ENCODE data around the gene EEIG1. TPM values are rescaled to one million over a fixed set of nuclear protein-coding genes. Genes with fewer than 3 reads are reported as not detected.
A peak's percentile ranks its signal among the peaks of the same experiment; 100 is the strongest.

Gene EEIG1
- total and polyA plus RNA-seq, 2 of the 4 experiments (the other 2 are of a cell fraction): 1.1 to 23.2 TPM

DNA sequence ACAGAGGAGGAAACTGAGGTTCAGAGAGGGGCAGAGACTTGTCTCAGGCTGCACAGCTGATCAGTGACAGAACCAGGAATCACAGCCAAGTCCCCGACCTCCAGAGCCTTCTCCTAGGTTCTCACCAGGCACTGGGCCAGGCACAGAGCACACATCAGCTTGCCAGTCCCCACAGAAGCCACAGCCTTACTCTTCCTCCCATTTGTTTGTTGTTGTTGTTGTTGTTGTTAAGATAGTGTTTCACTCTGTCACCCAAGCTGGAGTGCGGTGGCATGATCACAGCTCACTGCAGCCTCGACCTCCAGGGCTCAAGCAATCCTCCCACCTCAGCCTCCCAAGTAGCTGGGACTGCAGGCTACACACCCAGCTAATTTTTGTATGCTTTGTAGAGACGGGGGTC lies 44.9 kb upstream of the EEIG1 start:
- 83% methylated on average over 1 of the region's 4 CpGs; no CpG with 5 or more reads in 1 of the 2 experiments for WGBS, 2 experiments (ENCODE audit: extremely low coverage in 2 of 2, insufficient read length in 1 of 2)
- no peak overlapping the region for H3K23ac ChIP-seq (ENCODE audit: low read depth, low read length)
- no peak overlapping the region for H3K9ac ChIP-seq (ENCODE audit: low read depth, low read length)
- H3K56ac ChIP-seq (ENCODE audit: extremely low read depth, insufficient read depth, low read length): no peak overlapping the region
- H4K91ac ChIP-seq (ENCODE audit: insufficient read depth, low read depth, low read length): no peak overlapping the region
- H3K79me1 ChIP-seq (ENCODE audit: low read depth in 1 of 2, low read length in 2 of 2): no peaks in the 10 kb centered on the region
- H3K27ac ChIP-seq (ENCODE audit: insufficient read depth, low read length): no peak overlapping the region
- no peak overlapping the region for H2BK5ac ChIP-seq (ENCODE audit: low read depth, low read length, poor library complexity, severe bottlenecking)
- no peak overlapping the region for H4K5ac ChIP-seq (ENCODE audit: low read depth, low read length)
- intact Hi-C loops (cut with micrococcal nuclease) (no loop called here), in situ Hi-C loops (cut with MboI; ENCODE audit: low sequenced_read_pairs) (no loop called here), dilution Hi-C loops (cut with HindIII; ENCODE audit: low sequenced_read_pairs, unreplicated experiment) (no loop called here)
- H3K18ac ChIP-seq (ENCODE audit: low read depth, low read length): no peak overlapping the region
- H3K4me3 ChIP-seq (ENCODE audit: insufficient read depth, low read depth, low read length): no peak overlapping the region
- no peaks in the 10 kb centered on the region for H3K36me3 ChIP-seq (ENCODE audit: control insufficient read depth, insufficient read depth, low read length)
- no peak overlapping the region for H3K14ac ChIP-seq (replicated peaks; ENCODE audit: low read depth, low read length)
- H2AK5ac ChIP-seq (ENCODE audit: low read depth, low read length): peak overlapping the region; percentile 0; the same call in 1 of the 2 replicates
- ATAC-seq (ENCODE audit: low read depth): no peak
- 0 out of 2 replicates have a peak, but pooled peaks cover 2% of the 10 kb centered on the region for H3K9me1 ChIP-seq (ENCODE audit: insufficient read depth, low read length)
- no peak overlapping the region for H3K4me2 ChIP-seq (ENCODE audit: low read depth, low read length)
- no peak overlapping the region for H3K4ac ChIP-seq (ENCODE audit: low read depth, low read length)
- BruUV-seq (replicated peaks): no TSS peak
- no peaks in the 10 kb centered on the region for H3K27me3 ChIP-seq (ENCODE audit: control insufficient read depth, insufficient read depth, low read length)
- H4K8ac ChIP-seq (ENCODE audit: low read depth in 2 of 2, low read length in 2 of 2): no peak overlapping the region
- peaks cover 4% of the 10 kb centered on the region; the same call in 1 of the 2 replicates for H3K4me1 ChIP-seq (ENCODE audit: control insufficient read depth, insufficient read depth, low read length)
- no peak overlapping the region for H2BK20ac ChIP-seq (ENCODE audit: low read depth, low read length)
- H2BK120ac ChIP-seq (ENCODE audit: low read depth, low read length): no peak overlapping the region
- H4K20me1 ChIP-seq (ENCODE audit: insufficient read depth, low read length): no peaks in the 10 kb centered on the region
- H2AK9ac ChIP-seq (replicated peaks; ENCODE audit: low read depth, low read length, poor library complexity): no peak overlapping the region
- ChIA-PET CTCF (no interaction called here), POLR2A (ENCODE audit: unreplicated experiment) (no interaction called here)
- TF ChIP-seq RAD21 (IDR thresholded peaks at IDR 0.05; ENCODE audit: low read length): no peak
- no peak for TF ChIP-seq RFX5 (IDR thresholded peaks at IDR 0.05; ENCODE audit: low read depth, low read length)
- TF ChIP-seq SMC3 (IDR thresholded peaks at IDR 0.05; ENCODE audit: low read depth, low read length): no peak
- TF ChIP-seq BHLHE40 (IDR thresholded peaks at IDR 0.05; ENCODE audit: low read depth, low read length): no peak
- TF ChIP-seq MAFK (IDR thresholded peaks at IDR 0.05; ENCODE audit: low read depth, low read length): no peak
- no peak for TF ChIP-seq MXI1 (IDR thresholded peaks at IDR 0.05; ENCODE audit: borderline replicate concordance, low read depth, low read length)
- no peak for TF ChIP-seq FOS (IDR thresholded peaks at IDR 0.05; ENCODE audit: low read depth, low read length)
- H3K9me3 ChIP-seq (ENCODE audit: control insufficient read depth, insufficient read depth, low read length): no peaks in the 10 kb centered on the region
- no peak overlapping the region for H2AFZ ChIP-seq (replicated peaks; ENCODE audit: low read length, poor library complexity)
- DNase-seq: no peak
- no peak overlapping the region for H2BK15ac ChIP-seq (ENCODE audit: low read depth, low read length)
